ENCODE data around the gene AKTIP.

- TF ChIP-seq CTCF (conservative IDR thresholded peaks at IDR 0.05; ENCODE audit: low read length): no peak
- TF ChIP-seq EZH2phosphoT487 (IDR thresholded peaks at IDR 0.05; ENCODE audit: borderline replicate concordance, low read depth, low read length): no peak
Observed at GRCh38 chr16:53445534-53445933, 57.5 kb downstream of the AKTIP start.

Data from OCI-LY7 (cell line).